Measurements from ENCODE around the gene SLC9C1. TPM values are rescaled to one million over a fixed set of nuclear protein-coding genes. Genes with fewer than 3 reads are reported as not detected.

Gene SLC9C1
- total and polyA plus RNA-seq, 2 of the 4 experiments (the other 2 are of a cell fraction), result not detected

DNA sequence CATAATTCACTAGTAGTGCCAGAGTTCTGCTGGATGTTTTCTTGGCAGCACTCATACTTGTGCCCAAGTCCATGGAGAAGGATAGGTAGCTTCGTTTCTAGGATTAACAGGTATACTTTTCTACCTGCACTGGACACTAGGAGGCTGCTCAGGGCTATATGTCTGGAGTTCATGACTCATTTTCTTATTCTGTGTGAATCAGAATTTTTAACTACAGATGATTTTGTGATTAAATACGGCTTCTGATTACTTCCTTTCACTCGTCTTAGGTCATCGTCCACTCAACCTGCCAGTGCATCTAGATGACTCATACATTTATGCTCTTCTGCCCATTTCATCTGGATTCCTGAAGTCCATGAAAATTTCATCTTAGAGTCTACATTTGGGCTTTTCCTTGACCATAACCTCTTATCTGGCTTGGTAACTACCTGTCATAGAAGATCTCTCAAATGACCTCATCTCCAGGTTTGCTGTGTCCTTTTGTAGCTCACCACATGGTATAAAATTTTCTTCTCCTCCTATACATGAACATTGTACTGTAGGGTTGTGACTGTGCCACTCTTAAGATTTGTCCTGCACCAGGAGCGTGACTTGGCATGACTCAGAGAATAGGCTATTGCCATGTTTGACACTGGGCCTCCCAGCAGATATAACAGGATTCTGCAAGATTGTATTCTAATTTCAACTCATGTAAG is 94.2 kb downstream of the SLC9C1 start:
- ChIA-PET POLR2A (ENCODE audit: unreplicated experiment) (no interaction called here), CTCF (interaction anchor here (0.6 kb wide), 1 partner anchor 774 kb away, joined by 3 read pairs; no protein-coding TSS in a partner anchor)
- H2BK5ac ChIP-seq (ENCODE audit: low read depth, low read length, poor library complexity, severe bottlenecking), result no peak overlapping the region
- in situ Hi-C loops (cut with MboI; ENCODE audit: low sequenced_read_pairs) (no loop called here), dilution Hi-C loops (cut with HindIII; ENCODE audit: low sequenced_read_pairs, unreplicated experiment) (no loop called here), intact Hi-C loops (cut with micrococcal nuclease) (no loop called here)
- no peak for ATAC-seq (ENCODE audit: low read depth)
- H3K9me3 ChIP-seq (ENCODE audit: control insufficient read depth, insufficient read depth, low read length), result no peaks in the 10 kb centered on the region
- H3K79me1 ChIP-seq (ENCODE audit: low read depth in 1 of 2, low read length in 2 of 2), result no peaks in the 10 kb centered on the region
- no peak overlapping the region for H3K56ac ChIP-seq (ENCODE audit: extremely low read depth, insufficient read depth, low read length)
- no peak overlapping the region for H3K9ac ChIP-seq (ENCODE audit: low read depth, low read length)
- H2BK120ac ChIP-seq (ENCODE audit: low read depth, low read length), result no peak overlapping the region
- no peak overlapping the region for H2AFZ ChIP-seq (replicated peaks; ENCODE audit: low read length, poor library complexity)
- no peak overlapping the region for H3K4ac ChIP-seq (ENCODE audit: low read depth, low read length)
- no peak overlapping the region for H2AK5ac ChIP-seq (ENCODE audit: low read depth, low read length)
- H4K8ac ChIP-seq (ENCODE audit: low read depth in 2 of 2, low read length in 2 of 2), result no peak overlapping the region
- 62% methylated on average over 2 of the region's 5 CpGs; no CpG with 5 or more reads in 1 of the 2 experiments for WGBS, 2 experiments (ENCODE audit: extremely low coverage in 2 of 2, insufficient read length in 1 of 2)
- no peak overlapping the region for H3K4me2 ChIP-seq (ENCODE audit: low read depth, low read length)
- H3K14ac ChIP-seq (replicated peaks; ENCODE audit: low read depth, low read length), result no peak overlapping the region
- no peak overlapping the region for H3K18ac ChIP-seq (ENCODE audit: low read depth, low read length)
- no peak overlapping the region for H4K5ac ChIP-seq (ENCODE audit: low read depth, low read length)
- no peaks in the 10 kb centered on the region for H3K27me3 ChIP-seq (ENCODE audit: control insufficient read depth, insufficient read depth, low read length)
- no peaks in the 10 kb centered on the region for H4K20me1 ChIP-seq (ENCODE audit: insufficient read depth, low read length)
- no peak overlapping the region for H2BK20ac ChIP-seq (ENCODE audit: low read depth, low read length)
- 0 out of 2 replicates have a peak, but pooled peaks have one; percentile 13 for TF ChIP-seq FOS (IDR thresholded peaks at IDR 0.05; ENCODE audit: low read depth, low read length)
- TF ChIP-seq MAZ (IDR thresholded peaks at IDR 0.05; ENCODE audit: borderline replicate concordance, low read depth, low read length), result no peak
- BruUV-seq (replicated peaks), result no TSS peak
- H3K27ac ChIP-seq (ENCODE audit: insufficient read depth, low read length), result no peak overlapping the region
- no peak overlapping the region for H4K91ac ChIP-seq (ENCODE audit: insufficient read depth, low read depth, low read length)
- H3K23ac ChIP-seq (ENCODE audit: low read depth, low read length), result no peak overlapping the region
- H3K9me1 ChIP-seq (ENCODE audit: insufficient read depth, low read length), result no peaks in the 10 kb centered on the region
- no peak overlapping the region for H3K4me3 ChIP-seq (ENCODE audit: insufficient read depth, low read depth, low read length)
- no peaks in the 10 kb centered on the region for H3K36me3 ChIP-seq (ENCODE audit: control insufficient read depth, insufficient read depth, low read length)
- no peaks in the 10 kb centered on the region for H3K4me1 ChIP-seq (ENCODE audit: control insufficient read depth, insufficient read depth, low read length)
- peak; percentile 6 for DNase-seq
- H2BK15ac ChIP-seq (ENCODE audit: low read depth, low read length), result no peak overlapping the region
- no peak overlapping the region for H2AK9ac ChIP-seq (replicated peaks; ENCODE audit: low read depth, low read length, poor library complexity)

All from IMR-90 (cell line).